ENCODE measurements around the gene TUBA8.
"Not testable (repeated sequence)": the region's sequence is repeated elsewhere in the genome, so short reads cannot be mapped to it uniquely, and the experiment has no call there.

The TUBA8 gene

GRCh38 chr22:18126606-18127005, 16.0 kb downstream of the TUBA8 start:
- DNase-seq (ENCODE audit: low read depth in 2 of 3, low spot score in 1 of 3): no peak

GRCh38 chr22:18130018-18130417, 19.4 kb downstream of the TUBA8 start:
- DNase-seq (ENCODE audit: low read depth in 2 of 3, low spot score in 1 of 3): no peak

GRCh38 chr22:18130699-18131429, 20.3 kb downstream of the TUBA8 start:
- no peak for DNase-seq (ENCODE audit: low read depth in 2 of 3, low spot score in 1 of 3)

GRCh38 chr22:18133452-18133851, 22.8 kb downstream of the TUBA8 start:
- no peak for DNase-seq (ENCODE audit: low read depth in 2 of 3, low spot score in 1 of 3)

- no peak for DNase-seq (ENCODE audit: low read depth in 2 of 3, low spot score in 1 of 3)
Observed at GRCh38 chr22:18136563-18137320, 26.1 kb downstream of the TUBA8 start.

- not testable (repeated sequence) for DNase-seq (ENCODE audit: low read depth in 2 of 3, low spot score in 1 of 3)
Observed at GRCh38 chr22:18141004-18141403, 30.4 kb downstream of the TUBA8 start.

- no peak for DNase-seq (ENCODE audit: low read depth in 2 of 3, low spot score in 1 of 3)
Observed at GRCh38 chr22:18144105-18144504, 33.5 kb downstream of the TUBA8 start.

- no peak for DNase-seq (ENCODE audit: low read depth in 2 of 3, low spot score in 1 of 3)
Observed at GRCh38 chr22:18145676-18146388, 35.2 kb downstream of the TUBA8 start.

- DNase-seq (ENCODE audit: low read depth in 2 of 3, low spot score in 1 of 3): no peak
Observed at GRCh38 chr22:18146389-18146753, 35.8 kb downstream of the TUBA8 start.

- no peak for DNase-seq (ENCODE audit: low read depth in 2 of 3, low spot score in 1 of 3)
Observed at GRCh38 chr22:18147791-18148190, 37.2 kb downstream of the TUBA8 start.

GRCh38 chr22:18148293-18148965, 37.8 kb downstream of the TUBA8 start:
- no peak for DNase-seq (ENCODE audit: low read depth in 2 of 3, low spot score in 1 of 3)

GRCh38 chr22:18152519-18152918, 41.9 kb downstream of the TUBA8 start:
- peak in 1 of 3 donors; percentile 17 for DNase-seq (ENCODE audit: low read depth in 2 of 3, low spot score in 1 of 3)

- DNase-seq (ENCODE audit: low read depth in 2 of 3, low spot score in 1 of 3): no peak
Observed at GRCh38 chr22:18154821-18155390, 44.3 kb downstream of the TUBA8 start.

GRCh38 chr22:18155546-18155945, 44.9 kb downstream of the TUBA8 start:
- not testable (repeated sequence) for DNase-seq (ENCODE audit: low read depth in 2 of 3, low spot score in 1 of 3)

GRCh38 chr22:18156878-18157713, 46.5 kb downstream of the TUBA8 start:
- peak; percentile 35 to 65 (median 53) for DNase-seq (ENCODE audit: low read depth in 2 of 3, low spot score in 1 of 3)

- DNase-seq (ENCODE audit: low read depth in 2 of 3, low spot score in 1 of 3): no peak
Observed at GRCh38 chr22:18157714-18158028, 47.1 kb downstream of the TUBA8 start.

GRCh38 chr22:18160641-18161040, 50.0 kb downstream of the TUBA8 start:
- not testable (repeated sequence) for DNase-seq (ENCODE audit: low read depth in 2 of 3, low spot score in 1 of 3)

- DNase-seq (ENCODE audit: low read depth in 2 of 3, low spot score in 1 of 3): not testable (repeated sequence)
Observed at GRCh38 chr22:18163843-18164242, 53.2 kb downstream of the TUBA8 start.

GRCh38 chr22:18164584-18164983, 54.0 kb downstream of the TUBA8 start:
- DNase-seq (ENCODE audit: low read depth in 2 of 3, low spot score in 1 of 3): not testable (repeated sequence)

GRCh38 chr22:18165356-18165755, 54.7 kb downstream of the TUBA8 start:
- not testable (repeated sequence) for DNase-seq (ENCODE audit: low read depth in 2 of 3, low spot score in 1 of 3)
